GM21367 (cell line): ENCODE measurements around the gene ADGRF1.
"Not testable (repeated sequence)": the region's sequence is repeated elsewhere in the genome, so short reads cannot be mapped to it uniquely, and the experiment has no call there.

Experiments used
- ATAC-seq: cut with Tn5 transposase; IDR thresholded peaks from one replicate; pipeline ENCODE4 v1.9.1; 2021; ENCODE audit not compliant: unreplicated experiment

Gene ADGRF1

GRCh38 chr6:47042275-47042791, at the start of gene ADGRF1:
Gene ADGRF1 (minus strand): TSS chr6:47042332. CDS start chr6:47029061, 13,271 bp downstream.
- no peak for ATAC-seq

GRCh38 chr6:47090881-47091280, 48.7 kb upstream of the ADGRF1 start:
- ATAC-seq = no peak

- not testable (repeated sequence) for ATAC-seq
Observed at GRCh38 chr6:47089473-47089872, 47.3 kb upstream of the ADGRF1 start.

GRCh38 chr6:47086051-47086770, 44.1 kb upstream of the ADGRF1 start:
- no peak for ATAC-seq

- no peak for ATAC-seq
Observed at GRCh38 chr6:47084610-47085009, 42.5 kb upstream of the ADGRF1 start.

- no peak for ATAC-seq
Observed at GRCh38 chr6:47083586-47084047, 41.5 kb upstream of the ADGRF1 start.

- ATAC-seq = no peak
Observed at GRCh38 chr6:47080083-47080596, 38.0 kb upstream of the ADGRF1 start.

GRCh38 chr6:47079638-47080037, 37.5 kb upstream of the ADGRF1 start:
- no peak for ATAC-seq

GRCh38 chr6:47078991-47079390, 36.9 kb upstream of the ADGRF1 start:
- ATAC-seq = no peak

GRCh38 chr6:47076422-47077344, 34.6 kb upstream of the ADGRF1 start:
- ATAC-seq = no peak

GRCh38 chr6:47075741-47076421, 33.7 kb upstream of the ADGRF1 start:
- ATAC-seq = no peak

- ATAC-seq = no peak
Observed at GRCh38 chr6:47075168-47075567, 33.0 kb upstream of the ADGRF1 start.

GRCh38 chr6:47073125-47074110, 31.3 kb upstream of the ADGRF1 start:
- no peak for ATAC-seq

- ATAC-seq = no peak
Observed at GRCh38 chr6:47072667-47073066, 30.5 kb upstream of the ADGRF1 start.

- no peak for ATAC-seq
Observed at GRCh38 chr6:47071681-47072080, 29.5 kb upstream of the ADGRF1 start.

- ATAC-seq = no peak
Observed at GRCh38 chr6:47070461-47070860, 28.3 kb upstream of the ADGRF1 start.

GRCh38 chr6:47069156-47069555, 27.0 kb upstream of the ADGRF1 start:
- ATAC-seq = no peak

- ATAC-seq = no peak
Observed at GRCh38 chr6:47066418-47066817, 24.3 kb upstream of the ADGRF1 start.

GRCh38 chr6:47064274-47064673, 22.1 kb upstream of the ADGRF1 start:
- ATAC-seq = no peak

GRCh38 chr6:47062346-47062745, 20.2 kb upstream of the ADGRF1 start:
- ATAC-seq = no peak
